GM12874 (cell line): ENCODE measurements around the gene MTAP.

Source experiments
- CTCF ChIP-seq: IDR thresholded peaks from 2 replicates; pipeline ENCODE4 v1.5.1; 2011; ENCODE audit warnings: low read depth, mild to moderate bottlenecking, control low read depth, low read length, moderate library complexity; ENCODE audit not compliant: insufficient read depth

The MTAP gene

GRCh38 chr9:21976334-21976875 is 174.0 kb downstream of the MTAP start:
- no peak for TF ChIP-seq CTCF

DNA sequence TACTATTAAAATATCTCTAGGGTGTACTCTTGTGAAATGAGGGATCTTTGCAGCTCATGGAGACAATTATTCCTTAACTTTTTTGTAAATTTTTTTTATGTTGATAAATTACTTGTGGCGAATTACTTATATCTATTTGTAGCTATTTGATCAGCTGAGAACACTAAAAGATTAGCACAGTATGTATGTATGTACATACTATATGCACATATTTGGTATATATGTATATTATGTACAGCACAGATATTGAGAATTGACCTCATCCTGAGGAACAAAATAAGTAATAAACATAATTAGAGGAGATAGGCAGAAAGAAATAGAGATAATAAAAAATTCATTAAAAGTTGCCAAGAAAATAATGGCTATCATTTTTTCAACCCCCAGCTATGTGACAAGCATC is 180.0 kb downstream of the MTAP start:
- TF ChIP-seq CTCF: no peak

DNA sequence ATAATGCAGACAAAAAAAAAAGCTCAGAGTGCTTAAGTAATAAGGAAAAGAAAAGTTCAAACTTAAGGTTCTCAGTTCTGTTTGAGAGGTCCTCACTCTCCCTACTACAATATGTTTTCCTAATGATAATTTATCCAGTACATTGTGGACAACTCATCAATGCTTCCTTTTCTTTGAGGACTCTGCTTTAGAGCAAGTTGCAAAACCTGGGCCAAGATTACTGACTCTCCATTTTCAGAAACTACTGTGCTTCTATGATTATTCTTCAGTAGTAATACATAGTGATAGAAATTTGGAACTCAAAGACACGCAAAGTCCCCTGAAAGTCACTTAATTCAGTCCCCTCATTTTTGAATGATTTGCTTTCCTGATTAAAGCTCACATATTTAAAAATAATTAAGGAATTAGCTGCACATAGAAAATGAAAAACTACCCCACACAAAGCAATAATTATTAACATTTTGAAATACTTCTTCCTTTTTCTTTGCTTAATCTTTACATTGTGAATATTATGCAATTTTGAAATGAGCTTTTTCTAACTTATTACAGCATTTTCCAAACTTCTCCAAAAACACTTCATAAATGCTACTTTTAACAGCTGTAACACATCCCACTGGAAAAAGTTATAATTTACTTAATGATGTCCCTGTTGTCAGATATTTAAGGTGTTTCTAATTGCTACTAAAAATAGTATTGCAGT is 180.6 kb downstream of the MTAP start:
- no peak for TF ChIP-seq CTCF

- TF ChIP-seq CTCF: no peak
Observed at GRCh38 chr9:21983561-21983935, 181.1 kb downstream of the MTAP start.

DNA sequence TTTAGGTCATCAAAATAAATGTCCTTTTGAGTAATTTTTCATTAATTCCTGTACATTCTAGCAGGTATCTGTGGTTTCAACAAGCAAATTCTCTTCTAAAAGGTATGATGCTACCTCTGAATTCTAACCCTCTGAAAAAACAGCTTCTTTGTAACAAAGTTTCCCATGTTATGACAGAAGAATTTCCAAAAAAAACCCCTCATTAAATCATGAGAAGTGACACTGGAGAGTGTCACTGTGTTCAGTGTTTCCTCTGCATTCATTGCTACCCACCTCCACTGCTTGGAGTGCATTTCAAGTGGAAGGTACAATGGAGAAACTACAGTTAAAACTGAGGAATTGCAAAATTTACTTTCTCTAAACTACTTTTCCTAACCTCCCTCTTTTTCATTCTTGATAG is 181.7 kb downstream of the MTAP start:
- TF ChIP-seq CTCF: no peak

DNA sequence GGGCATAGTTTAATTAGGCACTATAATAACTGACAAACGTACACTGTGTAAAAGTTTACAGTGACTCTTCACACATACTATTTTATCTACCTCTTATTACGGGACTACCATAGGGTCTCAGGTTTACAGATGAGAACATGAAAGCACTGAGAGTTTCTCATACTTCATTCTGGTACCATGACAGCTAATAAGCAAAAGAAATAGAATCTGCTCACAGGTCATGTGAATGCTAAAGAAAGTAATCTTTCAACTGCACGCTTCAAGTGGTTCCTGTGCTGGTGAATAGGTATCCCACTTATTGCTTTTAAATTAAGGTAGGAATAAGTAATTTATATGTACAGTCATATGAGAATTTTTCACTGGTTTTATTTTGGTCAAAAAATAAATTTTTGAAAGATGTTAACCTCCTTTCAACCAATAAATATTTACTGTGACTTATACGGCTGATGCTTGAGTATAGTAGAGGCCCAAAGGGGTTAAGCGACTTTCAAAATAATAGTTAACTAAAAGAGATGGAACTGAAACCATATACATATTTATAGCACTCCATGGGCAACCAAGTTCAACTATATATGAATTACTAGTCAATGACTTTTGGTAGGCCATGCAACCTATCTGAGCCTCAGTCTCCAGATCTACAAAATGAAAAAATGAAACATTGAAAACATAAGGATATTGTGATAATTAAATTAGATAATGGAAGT is 183.7 kb downstream of the MTAP start:
- no peak for TF ChIP-seq CTCF
